NOMO-1 treated with DMSO at 0.1 percent for 48 hours (cell line): ENCODE results near the gene MVK.
A peak's percentile ranks its signal among the peaks of the same experiment; 100 is the strongest.

Experiments used
- DNase-seq: peaks from one replicate; lab custom pipeline; 2025; ENCODE audit not compliant: unreplicated experiment; lab: John Stamatoyannopoulos, UW

Gene MVK

DNA sequence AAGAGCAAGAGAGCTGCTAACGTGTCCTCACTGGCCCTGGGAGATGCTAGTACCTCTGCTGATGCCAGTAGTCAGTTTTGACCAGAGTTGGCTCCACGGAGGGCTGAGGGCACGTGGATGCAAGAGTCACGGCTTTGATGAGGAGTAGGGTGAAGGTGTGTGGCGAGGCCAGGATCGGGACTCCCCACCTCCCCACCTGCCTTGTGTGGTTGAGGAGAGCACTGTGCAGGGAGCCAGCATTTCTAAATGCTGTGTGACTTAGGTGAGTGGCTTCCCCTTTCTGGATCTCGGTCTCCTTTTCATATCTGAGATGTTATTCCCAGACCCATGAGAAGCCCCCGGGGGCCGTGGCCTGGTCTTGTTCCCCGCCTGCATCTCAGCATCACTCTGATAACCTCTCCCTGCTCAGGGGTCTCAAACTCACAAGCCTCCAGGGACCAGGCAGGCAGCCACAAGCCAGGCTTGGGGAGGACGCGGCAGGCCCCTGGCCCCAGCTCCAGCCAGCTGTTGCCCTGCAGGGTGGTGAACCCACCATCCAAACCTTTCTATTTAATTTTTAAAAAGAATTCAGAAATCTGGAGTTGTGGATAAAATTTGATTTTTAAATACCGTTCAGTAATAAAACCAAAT lies 32.1 kb downstream of the MVK start:
- DNase-seq, result no peak

DNA sequence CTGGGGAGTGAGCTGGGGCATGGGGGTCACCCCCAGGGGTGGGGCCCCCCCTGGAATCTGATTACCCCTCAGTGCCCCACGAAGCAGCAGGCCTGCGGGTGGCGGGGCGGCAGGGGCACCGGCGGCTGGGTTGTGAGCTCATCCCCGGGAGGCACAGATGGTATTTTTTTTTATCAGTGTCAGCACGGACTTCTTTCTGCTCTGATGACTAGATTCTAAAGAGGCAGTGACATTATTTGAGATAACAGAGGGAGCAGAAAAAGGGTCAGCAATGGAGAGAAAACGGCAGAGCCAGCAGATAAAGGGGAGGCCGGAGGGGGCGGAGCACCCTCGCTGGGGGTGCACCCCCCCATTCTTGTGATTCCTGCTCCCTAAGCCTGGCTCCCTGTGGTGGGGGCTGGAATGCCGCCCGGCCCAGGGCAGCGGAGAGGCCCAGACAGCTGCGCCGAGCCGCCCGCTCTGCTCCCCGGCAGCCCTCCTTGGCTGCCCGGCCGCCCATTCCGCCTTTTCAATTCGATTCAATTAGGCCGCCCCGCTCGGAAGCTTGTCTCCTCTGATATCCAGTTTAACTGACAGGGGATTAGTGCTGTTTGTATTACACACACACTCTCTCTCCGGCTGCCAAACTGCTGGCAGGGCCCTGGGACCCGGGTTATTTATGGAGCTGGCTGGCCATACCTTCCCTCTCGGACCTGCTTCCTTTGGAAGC lies 32.9 kb downstream of the MVK start:
- no peak for DNase-seq

DNA sequence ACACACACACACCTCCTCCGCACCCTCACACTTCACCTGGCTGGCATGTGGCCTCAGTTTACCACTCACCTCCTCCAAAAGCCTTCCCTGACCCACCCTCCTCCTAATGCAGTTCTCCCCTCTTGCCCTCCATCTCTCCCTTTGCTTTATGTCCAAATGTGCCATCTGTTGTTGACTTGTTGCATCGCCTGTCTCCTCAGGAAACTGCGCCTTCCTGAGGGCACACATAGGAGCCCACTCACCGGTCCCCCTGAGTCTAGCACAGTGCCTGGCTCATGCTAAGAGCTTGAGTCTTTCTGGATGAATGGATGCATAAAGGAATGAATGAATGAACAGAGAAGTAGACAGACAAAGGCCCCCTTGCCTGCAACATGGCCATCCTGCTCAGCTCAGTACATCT lies 34.0 kb downstream of the MVK start:
- DNase-seq, result no peak

DNA sequence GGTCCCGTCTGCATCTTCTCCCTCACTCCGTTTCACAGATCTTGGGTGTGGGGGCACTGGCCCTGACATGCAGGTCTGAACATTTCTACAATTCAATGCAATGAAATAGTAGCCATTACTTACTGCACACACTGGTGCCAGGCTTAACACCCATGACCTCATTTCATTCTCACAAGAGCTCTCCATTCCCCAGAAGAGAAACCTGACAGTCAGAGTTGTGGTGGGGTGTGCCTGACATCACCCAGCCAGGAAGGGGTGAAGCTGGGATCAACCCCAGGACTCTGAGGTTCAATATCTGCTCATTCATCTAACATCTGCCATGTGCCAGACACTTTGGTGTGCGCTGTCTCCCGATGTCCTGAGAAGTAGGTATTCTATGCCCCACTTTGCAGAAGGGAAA lies 34.7 kb downstream of the MVK start:
- no peak for DNase-seq

DNA sequence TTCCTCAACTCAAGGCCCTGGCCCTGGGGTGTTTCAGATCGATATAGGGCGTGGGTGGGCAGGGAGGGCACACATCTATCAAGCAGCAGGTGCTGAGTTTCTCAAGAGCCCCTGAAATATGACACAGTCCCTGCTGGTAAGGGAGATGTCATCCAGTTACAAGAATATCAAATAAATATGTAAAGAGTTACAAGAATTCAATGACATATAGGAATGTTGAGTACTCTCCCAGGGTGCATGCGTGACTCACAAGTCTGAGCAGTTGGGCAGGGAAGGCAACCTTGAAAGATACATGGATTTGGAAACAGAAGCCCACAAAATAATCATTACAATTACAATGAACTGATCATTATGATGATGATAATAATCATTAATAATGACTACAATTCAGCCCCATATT lies 35.2 kb downstream of the MVK start:
- no peak for DNase-seq

DNA sequence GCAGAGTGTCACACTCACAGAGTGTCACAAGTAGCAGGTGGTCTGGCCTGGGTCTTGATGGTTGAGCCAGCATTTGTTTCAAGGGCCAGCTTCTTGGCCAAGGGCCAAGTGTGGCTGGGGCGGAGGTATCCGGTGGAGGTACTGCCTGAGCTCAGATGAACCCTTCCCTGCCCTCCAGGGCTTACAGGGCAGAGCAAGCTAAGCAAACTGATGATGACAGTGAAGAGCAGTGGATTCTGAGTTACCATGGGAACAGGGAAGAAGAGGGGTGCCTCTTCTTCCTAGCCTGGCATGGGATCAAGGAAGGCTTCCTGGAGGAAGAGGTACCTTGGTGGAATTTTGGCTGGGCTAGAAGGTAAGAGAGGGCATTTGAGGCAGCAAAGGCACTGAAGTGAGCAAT lies 35.7 kb downstream of the MVK start:
- no peak for DNase-seq

DNA sequence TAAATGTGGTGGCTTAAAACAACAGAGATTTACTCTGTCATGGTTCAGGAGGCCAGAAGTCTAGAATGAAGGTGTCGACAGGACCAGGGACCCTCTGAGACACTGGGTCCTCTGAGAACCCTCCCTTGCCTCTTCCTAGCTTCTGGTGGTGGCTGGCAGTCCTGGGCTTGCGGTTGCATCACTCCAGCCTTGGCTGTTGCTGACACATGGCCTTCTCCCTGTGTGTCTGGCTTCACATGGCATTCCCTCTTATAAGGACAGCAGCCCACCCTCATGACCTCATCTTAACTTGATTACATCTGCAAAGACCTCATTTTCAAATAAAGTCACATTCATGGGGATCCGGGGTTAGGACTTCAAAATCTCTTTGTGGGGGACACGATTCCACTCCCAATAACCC lies 36.9 kb downstream of the MVK start:
- no peak for DNase-seq

DNA sequence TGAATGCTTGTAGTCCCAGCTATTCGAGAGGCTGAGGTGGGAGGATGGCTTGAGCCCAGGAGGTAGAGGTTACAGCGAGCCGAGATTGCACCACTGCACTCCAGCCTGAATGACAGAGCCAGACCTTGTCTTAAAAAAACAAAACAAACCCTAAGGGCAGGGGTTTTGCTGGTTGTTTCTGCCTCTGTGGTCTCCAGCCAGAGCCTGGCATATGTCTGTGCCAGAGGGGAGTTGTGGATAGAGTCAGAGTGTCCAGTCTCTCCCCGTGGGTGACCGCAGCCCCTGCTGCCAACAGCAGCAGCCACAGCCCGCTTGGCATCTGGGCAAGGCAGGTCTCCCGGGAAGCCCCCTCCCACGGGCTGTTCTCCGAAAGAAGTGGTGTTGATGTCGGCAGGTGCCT lies 37.6 kb downstream of the MVK start:
- DNase-seq, result no peak

DNA sequence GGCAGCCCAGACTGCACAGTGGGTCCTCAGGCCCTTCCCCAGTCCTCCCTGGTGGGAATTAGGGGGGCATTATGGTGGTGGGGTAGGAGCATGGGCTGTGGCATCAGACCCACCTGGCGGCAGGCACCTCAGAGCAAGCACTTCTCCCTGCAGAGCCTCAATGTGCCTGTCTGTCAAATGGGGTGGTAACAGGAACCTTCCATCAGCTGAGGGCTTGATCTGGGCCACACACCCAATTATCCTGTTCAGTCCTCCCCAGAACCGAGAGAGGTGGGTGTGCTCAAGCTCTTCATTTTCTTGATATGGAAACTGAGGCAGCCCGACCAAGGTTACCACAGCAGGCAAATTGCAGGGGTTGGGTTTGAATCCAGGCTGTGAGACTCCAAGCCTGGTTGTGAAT lies 38.4 kb downstream of the MVK start:
- no peak for DNase-seq

DNA sequence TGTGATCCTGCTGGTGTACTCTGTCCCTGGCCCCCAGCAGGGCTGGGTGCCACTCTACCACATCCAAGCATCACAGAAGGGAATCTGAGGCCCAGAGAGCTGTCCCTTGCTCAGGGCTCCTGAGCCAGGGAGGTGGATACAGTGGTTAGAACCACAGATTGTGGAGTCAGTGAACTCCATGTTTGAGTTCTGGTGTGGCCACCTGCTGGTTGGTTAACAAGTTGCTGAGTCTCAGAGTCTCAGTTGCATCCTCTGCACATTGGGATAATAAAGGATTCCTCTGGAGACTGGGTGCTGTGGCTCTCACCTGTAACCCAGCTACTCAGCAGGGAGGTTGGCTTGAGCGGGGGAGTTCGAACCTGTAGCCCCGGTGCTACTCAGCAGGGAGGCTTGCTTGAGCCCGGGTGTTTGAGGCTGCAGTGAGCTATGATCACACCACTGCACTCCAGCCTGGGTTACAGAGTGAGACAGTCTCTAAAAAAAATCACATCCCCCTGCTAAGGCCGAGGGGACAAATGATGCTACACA lies 39.4 kb downstream of the MVK start:
- no peak for DNase-seq

DNA sequence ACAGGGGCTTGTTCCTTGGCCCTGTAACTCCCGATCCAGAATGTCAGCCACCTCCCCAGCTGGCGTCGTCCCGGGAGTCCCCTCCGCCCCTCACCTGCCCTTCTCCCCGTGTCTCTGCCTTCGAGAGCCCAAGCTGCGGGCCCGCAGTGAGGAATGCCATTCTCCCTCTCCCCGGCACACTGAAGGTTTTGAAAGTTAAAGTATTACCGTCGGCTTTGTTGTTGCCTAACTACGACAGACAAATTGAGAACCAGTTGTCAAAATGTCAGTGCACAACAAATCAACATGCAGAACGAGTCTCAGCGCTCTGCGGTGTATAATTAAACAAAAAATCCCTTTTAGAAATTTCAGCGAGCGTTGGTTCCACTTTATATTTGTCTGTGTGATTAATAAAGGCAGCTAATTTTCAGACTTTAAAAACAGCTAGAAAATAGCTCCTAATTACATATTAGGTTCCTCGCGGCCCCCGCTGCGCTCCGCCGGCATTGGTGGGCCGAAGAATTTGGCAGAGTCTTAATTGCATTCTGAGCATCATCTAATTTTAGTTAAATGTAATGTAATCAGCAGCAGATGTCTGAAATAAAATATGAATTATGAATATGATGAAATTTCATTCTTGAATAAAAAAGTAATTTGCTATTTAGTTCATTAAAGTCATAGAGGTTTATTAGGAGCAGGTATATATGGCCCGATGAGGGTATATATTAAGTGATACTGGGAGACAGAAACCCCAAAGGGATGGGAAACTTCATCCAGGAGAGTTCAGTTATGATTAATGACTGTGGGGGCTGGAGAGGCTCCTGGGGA lies 40.3 kb downstream of the MVK start:
- no peak for DNase-seq

DNA sequence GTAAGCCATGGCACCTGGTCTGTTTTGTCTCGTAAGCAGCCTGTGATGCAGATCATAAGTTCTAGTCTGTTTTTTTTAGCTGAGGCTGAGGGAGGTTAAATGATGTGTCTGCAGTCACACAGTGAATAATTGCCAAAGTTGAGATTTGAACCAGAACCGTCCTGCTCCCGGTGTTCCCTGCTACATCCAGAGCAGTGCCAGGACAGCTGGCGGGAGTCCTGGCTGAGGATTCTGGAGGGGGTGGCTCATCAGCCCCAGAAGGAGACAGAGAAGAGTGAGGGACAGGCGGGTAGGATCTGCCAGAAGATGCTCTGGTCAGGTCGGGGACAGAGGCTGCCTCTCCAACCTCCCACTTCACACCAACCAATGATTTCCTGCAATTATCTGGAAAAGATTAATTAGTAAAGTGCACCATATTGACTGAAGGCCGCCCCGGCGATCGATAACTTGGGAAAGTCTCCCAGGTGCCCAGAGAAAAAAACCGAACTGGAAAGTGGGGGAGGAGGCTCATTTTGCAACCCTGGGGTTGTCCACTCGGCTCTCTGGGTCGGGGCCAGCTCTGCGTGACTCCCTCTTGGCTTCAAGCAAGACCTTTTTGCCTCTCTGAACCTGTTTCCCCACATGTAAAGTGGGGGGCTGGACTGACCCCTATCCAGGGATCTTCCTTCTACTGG lies 42.1 kb downstream of the MVK start:
- no peak for DNase-seq

DNA sequence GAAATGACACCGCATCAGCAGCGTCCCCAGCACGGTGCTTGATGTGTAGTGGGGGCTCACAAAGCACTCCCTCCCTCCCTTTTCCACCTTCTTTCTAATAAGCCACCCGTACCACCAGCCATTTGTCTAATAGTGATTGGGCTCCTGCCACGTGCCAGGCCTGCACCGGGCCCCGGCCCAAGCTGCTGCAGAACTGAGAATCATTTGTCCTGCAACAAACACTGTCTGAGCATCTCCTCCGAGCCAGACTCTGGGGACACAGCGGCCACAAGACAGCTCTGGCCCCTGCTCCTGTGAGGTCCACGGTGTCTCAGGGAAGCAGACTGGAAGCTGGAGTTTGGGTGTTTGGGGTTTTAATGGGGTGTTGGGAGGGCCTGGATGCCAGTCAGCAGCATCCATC lies 43.9 kb downstream of the MVK start:
- no peak for DNase-seq

DNA sequence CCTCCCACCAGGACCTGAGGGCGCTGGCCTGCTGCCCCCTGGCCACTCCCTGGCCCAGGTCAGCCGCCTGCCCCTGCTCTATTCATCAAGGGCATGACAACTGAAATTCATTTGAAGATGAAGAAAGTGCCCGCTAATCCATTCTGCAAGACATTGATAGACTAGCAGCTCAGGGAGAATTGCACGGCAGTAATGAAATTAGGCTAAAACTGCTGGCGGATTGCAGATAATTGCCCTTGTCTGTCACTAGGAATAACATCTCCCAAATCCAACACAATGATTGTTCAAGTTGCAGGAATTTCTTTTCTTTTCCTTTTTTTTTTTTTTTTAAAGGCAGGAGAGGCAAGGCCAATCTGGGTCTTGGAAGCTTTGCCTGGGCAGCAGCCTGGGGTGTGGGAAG lies 44.5 kb downstream of the MVK start:
- DNase-seq, result no peak

DNA sequence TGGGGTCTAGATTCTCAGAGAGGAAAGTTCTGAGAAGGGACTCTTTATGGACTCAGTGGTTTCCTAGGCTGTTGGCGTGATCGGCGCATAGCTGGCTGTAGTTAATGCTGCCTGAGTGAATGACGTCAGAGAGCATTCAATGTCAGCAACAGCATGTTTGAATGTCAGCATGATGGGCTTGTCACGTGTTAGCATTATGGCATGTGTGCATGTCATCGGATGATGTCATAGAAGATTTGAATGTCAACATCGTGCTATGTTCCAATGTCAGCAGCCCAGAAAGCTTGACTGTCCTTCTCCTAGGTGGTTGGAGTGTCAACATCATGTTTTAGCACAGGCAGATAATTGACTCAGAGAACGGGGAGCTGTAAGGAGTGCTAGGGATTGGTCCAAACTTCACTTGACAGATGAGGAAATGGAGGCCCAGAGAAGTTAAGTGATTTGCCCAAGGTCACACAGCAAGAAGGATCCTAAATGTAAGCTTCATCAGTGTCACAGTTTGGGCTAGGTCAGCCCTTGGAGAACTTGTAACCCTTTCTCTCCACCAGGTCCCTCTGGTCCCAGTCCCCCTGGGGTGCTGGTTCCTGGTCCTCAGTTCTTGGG lies 45.5 kb downstream of the MVK start:
- DNase-seq, result no peak

DNA sequence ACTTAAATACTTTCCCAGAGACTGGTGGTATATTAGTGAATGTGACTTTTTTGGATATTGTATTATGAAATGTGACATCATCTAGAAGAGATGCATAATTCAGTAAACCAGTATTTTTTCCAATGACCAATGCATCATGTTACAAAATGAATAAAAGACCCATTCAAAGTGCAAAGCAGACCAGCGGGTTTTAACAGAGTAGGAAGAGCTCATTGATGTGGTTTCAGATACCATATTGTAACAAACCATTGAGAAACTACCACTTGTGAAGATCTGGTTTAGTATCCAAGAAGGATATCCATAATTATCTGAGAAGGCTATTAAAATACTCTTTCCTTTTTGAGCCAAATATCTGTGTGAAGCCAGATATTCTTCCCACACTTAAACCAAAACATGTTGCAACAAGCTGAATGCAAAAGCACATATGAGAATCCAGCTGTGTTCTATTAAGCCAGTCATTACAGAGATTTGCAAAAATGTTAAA lies 47.7 kb downstream of the MVK start:
- no peak for DNase-seq

DNA sequence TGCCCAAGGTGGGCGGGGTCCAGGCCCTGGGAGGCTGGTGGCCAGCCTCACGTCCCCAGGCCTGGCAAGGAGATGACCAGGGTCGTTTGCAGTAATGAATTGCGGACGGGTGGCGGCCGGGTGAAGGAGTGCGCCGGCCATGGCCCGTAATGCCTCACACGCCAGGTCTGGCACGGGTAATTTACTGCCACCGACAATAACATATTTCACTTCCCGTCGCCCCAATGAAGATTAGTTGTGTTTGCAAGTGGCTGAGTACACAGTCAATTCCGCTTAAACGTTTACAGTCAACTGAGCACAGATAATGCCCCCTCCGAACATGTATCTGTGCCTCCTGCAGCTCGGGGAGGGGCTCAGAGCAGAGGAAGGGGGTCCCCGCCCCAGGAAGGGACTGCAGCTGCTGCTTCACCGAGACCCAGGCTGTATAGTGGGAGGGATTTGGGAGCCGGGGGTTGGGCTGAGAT lies 48.3 kb downstream of the MVK start:
- peak; percentile 66 for DNase-seq

DNA sequence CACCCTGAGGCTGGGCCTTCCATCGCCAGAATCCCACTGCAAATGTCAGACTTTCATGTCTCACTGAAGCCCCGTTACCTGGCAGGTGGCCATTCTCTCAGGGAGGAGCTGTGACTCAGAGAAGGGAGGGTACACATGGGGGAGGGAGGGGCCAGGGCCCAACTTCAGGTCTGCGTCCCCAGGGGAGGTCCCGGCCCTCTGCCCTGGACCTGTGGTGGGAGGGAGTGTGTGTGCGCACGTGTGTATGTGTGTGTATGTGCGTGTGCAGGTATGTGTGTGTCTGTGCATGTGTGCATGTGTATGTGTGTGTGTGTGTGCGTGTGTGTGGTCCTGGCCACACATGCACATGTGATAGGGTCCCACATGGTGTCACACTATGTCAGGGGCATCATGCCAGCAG lies 50.9 kb downstream of the MVK start:
- no peak for DNase-seq

DNA sequence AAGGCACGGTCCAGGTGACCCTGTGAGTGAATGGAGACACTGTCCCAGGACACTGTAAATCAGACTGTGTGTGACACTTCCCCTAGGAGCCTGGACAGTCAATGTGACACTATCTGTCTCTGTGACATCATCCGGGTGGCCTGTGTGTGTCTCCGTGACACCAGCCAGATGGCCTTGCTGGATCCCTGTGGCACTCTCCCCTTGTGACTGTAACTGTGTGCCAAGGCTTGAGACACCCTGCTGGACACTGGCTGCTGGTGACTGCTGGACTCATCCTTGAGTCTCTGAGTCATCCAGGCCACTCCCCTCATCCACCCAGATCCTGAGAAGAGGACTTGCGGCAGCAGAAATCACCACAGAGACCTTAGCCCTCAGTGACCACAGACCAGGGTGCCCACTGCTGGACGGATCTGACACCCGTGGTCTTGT lies 51.6 kb downstream of the MVK start:
- DNase-seq, result no peak

DNA sequence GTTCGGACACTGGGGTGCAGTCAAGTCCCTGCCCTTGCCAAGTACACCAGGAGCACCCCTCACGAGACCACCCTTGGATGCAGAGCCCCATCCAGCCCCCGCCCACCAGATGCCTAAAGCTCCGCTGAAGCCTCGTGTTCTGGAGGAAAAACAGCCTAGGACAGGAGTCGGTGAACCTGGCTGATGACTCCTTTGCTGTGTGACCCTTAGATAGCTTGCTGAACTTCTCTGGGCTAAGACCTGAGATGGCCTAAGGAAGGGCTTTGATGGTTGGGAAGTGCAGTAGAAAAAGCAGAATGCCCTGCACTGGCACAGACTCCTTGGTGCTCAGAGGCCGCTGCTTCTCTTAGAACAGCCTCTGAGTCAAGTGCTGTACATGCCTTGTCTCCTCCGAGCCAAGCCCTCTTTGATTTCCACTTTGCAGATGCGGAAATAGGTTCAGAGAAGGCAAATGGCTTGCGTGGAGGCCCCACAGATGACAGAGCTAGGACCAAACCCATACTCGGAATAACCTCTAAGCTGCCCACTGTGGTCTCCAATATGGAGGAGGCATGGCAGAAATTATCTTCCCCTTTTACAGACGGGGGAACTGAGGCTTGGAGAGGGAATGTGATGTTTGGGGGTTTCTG lies 52.3 kb downstream of the MVK start:
- DNase-seq, result no peak
